ENCODE measurements around the gene ASB10.

The ASB10 gene

DNA sequence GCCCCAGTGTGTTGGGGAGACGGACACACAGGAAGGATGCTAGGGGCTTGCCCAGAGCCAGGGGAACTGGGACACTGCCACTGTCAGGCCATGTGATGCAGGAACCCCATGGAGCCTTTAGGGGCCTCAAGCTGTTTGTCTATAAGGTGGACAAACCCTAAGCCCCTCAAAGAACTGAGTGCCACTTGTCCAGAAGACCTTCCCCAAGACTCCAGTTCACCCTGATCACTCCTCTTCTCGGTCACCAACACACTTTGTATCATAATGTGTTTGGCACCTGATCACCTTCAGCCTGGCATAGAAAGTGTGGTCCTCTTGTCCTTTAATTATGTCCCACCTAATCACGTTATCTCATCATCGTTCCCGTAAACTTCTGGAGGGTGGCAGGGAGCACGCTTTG lies 22.5 kb upstream of the ASB10 start:
- no peak for DNase-seq

DNA sequence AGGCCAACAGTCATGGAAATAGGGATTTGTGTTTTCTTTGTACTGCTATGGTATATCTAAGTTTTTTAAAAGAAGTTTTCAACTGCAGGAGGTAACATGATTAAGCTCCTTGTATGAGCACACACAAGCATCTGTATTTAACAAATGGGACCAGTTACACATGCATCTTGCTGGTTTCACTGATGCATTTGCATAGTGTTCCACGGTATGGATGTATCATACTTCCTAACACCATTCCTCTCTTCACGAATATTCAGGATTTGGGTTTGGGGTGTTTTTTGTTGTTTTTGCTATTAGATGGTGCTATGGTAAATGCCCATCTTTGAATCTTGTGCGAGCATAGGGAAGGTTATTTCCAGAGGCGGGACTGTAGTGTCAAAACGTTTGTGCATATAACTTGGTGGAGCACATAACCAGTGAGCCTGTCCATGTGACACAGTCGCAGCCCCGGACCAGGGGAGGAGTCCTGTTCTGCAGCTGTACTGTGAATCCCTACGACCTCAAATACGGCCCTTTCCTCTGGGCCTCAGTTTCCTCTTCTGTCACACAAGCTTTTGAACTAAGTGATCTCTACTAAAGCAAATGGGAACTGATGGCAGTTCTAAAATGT lies 21.3 kb upstream of the ASB10 start:
- DNase-seq = no peak

DNA sequence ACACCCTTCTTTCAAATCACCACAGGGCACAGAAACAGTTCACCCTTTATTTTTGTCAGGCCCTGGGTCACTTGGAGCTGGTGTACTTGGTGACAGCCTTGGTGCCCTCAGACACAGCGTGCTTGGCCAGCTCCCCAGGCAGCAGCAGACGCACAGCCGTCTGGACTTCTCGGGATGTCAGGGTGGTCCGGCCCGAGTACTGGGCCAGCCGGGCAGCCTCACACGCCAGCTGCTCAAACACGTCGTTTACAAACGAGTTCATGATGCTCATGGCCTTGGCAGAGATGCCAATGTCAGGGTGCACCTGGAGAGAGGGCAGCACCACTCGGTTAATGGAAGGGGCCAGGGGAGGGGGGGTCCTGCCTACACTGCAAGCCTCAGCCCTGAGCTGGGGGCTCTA lies 20.8 kb upstream of the ASB10 start:
- DNase-seq = no peak

DNA sequence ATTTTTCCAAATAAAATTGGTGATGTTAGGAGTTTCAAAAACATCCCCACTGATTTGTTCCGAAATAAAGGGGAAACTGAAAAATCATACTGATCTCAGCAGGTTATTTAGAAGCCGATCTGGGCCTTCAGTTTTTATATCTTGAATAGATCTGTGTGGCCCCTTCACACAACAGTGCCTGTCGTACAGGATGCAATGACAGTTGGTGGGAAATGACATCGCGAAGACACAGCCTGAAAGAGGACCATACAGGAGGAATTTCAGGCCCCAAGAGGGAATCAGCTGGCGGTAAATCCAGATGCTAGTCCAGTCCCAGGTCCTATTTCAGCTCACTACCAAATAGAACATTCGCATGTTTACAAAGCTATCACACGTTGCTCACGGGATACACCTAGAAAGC lies 20.3 kb upstream of the ASB10 start:
- DNase-seq = no peak

DNA sequence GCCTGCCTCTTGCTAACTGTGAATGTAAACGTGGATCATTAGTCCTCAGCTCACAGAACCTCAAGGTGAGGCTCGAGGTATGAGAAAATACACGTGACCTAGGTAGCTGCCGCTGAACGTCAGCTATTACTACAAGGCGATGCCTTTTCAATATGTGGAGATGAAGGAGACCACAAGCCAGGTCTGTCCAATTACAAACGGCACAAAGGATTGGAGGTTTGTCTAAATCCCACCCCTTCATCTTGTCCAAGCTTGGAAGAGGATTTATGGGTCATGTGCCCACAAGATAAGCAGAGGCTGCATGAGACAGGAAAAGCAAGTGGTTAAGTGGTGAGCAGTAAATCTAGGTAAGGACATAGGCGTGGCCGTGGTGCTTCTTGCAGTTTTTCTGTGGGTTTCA lies 19.9 kb upstream of the ASB10 start:
- DNase-seq = peak; percentile 45

DNA sequence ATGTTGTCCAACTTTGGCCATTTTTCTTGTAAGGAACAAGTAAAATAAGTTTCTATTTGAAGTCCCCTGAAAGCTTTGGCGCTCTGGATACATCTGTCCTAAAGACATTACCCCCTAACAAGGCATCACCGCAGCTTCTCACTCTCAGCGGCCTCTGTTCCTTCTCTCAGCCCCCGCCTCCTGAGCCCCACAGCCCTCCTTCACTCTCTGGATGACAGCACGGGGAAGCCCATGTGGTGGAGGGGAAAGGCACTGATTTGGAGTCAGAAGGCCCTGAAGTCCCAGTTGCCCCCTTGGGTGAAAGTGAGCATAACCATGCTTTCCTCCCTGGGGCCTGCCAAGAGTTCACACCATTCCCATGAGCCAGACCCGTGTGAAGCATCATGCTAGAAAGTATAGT lies 18.7 kb upstream of the ASB10 start:
- no peak for DNase-seq

DNA sequence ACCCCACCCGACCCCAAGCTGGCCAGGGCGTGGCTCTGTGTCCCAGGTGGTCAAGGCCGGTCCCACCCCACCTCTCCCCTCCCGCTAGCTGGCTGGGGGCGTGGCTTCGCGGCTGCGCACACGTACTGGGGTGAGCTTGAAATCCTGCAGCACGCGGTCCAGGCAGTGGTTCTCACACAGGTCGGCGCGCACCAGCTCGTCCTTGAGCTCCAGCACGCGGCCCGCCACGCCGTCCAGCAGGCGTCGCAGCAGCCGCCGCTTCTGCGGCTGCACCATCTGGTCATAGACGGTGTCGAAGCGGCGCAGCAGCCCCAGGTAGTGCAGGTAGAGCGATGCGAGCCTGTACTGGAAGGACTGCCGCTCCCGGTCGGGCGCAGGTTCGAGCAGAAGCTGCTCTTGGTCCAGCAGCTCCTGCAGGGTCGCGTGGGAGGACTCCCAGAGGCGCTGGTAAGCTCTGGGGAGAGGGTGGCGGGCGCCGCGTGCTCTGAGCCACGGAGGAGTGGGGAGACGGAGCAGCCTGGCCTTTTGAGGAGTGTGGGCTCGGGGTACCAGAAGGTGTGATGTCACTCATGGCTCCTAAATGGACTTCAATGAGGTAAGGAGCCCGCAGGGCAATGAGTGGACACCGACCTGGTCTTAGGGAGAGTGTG lies 17.5 kb upstream of the ASB10 start:
- no peak for DNase-seq

DNA sequence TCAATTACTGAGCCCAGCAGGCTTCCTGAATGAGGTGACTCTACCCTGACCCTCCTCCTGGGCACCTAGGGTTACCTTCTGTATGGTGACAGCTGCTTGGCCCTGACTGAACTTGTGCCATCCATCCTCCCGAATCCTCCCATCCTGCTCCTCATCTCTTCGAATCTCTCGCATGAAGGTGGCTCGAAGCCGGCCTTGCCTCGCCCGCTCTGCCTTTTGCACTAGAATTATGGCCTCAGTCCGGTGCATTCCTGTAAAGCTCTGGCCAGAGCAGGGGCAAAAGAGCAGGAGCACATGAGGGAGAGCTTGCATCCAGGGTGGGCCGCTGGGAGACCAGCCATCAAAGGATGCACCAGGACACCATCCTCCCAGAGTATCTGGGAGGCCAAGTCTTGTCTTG lies 15.8 kb upstream of the ASB10 start:
- no peak for DNase-seq

DNA sequence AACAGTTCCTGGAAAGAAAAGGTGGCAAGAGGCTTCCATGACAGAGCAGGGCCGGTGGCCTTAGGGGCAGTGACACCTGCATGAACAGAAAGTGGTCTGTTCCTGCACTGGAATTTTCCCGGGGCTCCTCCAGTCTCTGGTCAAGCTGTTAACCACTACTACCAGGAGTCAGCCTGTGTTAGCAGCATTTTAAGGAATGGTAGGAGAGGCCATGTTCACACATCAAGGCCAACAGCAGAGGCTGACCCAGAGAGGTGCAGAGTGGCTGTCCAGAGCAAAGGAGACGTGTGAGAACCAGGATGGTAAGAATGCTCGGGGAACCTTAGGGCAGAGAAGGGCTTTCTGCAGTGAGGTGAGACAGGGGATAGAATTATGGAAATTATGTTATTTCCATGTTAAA lies 14.7 kb upstream of the ASB10 start:
- DNase-seq = no peak

DNA sequence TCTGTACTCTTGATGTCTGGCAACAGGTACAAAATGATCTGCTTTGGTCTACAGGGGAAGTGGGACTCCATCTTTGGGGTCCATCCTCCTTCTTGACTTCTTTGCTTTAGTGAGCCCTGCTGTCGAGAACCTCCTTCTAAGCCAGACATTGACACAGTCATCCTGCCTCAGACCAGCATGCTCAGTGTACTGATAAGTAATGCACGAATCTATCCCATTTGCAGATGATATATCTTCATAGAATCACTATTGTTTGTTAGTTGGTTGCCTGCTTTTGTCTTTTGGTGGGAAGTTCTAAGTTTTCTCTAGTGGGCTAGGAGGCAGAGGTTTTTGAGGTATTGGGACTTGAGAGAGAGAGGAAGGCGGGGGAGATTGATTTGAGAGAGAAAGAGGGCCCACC lies 14.3 kb upstream of the ASB10 start:
- no peak for DNase-seq

DNA sequence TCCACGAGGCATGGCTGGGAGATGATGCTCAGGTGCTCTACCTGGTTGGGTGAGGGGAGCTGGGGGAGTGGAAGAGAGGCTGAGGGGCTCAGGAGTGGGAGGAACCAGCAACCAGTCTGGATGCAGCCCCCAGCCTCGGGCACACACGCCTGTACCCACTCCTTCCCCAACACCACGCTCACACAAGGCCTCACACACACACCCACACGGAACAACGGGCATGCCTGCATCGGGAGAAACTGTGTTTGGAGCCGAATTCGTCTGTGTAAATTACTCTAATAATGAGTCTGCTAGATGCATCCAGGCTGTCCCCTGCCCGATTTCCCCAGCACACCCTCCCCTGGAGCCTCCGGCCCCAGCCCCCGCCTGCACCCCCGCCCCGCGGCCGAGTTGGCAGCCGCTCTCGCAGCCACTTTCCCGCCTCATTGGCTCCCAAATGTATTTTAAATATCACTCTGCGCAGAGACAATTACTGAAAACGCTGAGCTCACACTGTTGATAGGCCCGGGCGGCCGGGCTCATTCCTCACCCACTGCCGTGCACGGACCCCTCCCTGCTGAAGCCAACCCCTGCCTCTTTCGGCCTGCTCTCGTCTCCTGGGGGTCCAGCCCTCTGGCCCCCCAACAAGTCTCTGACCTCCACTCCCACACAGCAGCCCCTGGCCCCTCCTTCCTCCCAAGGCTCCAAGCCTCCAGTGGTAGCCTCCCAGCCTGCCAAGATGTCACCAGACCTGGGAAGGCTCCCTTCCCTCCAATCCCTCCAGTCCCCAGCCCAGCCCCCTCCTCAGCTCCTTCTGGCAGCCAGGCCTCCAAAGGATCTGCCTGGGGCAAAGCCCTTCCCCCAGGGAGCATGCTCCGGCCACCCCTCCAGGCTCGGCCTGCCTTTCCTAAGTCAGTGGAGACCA lies 12.1 kb upstream of the ASB10 start:
- DNase-seq = no peak

DNA sequence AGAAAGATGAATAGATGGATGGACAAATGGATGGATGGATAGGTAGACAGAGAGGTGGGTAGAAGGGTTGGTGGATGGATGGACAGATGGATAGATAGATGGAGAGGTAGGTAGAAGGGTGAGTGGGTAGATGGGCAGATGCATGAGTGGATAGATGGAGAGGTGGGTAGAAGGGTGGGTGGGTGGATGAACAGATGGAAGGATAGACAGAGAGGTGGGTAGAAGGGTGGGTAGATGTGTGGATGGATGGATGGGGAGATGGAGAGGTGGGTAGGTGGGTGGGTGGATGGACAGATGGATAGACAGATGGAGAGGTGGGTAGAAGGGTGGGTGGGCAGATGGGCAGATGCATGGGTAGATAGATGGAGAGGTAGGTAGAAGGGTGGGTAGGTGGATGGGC lies 10.9 kb upstream of the ASB10 start:
- no peak for DNase-seq

DNA sequence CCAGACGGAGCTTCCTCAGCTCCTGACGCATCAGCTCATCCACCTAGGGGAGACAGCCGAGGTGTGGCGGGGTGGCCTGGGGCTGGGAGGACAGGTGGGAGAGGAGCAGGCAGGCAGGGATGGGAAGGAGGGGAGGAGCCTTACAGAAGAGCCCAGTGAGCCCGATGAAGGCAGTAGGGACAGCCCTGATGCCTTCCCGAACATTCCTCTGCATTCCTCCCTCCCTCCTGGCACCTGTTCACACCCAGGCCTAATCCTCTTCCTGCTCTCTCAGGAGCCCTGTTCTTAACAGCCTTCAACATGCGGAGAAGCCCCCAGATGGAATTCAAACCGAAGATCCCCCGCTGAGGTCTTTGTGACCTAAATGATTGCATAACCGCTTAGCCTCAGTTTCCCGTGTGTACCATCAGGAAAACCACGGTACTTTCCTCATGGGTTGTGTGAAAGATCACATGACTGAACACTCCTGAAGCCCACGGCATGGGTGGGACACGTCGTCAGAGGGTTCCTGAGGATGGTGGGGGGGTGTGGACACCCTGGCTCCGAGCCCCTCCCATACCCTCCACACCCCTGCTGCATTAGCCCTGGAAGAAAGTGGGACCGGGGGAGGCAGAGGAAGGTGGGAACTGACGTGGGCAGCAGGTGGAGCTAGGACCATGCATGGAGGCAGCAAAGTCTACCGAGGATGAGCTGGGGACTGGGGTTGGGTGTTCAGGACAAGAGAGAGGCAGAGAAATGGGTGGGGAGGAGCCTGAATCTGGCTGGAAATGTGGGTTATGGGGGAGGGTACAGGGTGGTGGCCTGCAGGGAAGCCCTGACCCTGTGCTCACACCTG lies 8.8 kb upstream of the ASB10 start:
- DNase-seq = no peak

DNA sequence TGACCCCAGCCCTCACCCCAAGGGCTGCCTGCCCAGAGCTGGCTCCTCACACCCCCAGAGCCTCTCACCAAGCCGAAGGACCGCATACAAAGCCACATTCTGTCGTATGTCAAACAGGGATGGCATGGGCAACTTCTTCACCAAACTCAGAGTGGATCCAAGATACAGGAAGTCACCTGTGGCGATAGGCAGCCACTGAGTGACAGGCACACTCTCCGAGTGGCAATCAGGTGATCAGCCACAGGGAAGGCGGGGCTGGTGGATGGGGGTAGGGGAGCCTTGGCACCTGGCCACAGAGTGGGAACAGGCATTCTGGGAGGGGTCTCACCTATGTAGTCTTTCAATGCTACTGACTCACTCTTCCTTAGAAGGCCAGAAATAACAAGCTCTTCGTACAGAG lies 7.1 kb upstream of the ASB10 start:
- no peak for DNase-seq

DNA sequence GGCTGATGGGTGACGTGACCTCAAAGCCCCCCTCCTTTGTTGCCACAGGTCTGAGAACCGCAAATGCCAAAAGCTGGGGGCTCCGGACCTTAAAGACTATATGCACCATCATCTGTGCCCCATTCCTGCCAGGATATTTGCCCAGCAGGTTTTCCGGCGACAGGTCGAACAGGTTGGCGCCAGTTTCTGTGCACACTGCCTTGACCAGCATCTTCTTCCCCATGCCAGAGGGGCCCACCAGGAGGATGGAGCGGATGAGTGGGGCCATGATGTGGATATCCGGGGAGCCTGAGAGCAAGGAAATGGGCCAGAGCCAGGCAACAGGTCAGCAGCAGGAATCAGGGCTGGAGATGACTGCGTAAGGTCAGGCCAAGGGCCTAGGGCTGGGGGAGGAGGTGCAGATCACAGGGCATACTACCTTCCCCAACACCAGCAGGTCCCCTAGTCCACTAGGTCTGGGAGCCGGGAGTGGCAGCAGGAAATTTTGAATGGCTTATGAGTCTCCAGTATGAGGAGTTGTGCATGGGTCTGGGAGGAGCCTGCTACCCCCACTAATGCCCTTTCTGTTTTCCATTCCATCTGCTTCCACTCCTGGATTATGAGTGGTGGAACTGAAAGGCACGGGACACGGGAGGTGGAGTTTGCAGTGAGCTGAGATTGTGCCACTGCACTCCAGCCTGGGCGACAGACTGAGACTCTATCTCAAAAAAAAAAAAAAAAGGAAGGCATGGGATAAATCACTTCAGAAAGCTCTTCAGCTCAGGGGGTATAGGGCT lies 6.3 kb upstream of the ASB10 start:
- no peak for DNase-seq

DNA sequence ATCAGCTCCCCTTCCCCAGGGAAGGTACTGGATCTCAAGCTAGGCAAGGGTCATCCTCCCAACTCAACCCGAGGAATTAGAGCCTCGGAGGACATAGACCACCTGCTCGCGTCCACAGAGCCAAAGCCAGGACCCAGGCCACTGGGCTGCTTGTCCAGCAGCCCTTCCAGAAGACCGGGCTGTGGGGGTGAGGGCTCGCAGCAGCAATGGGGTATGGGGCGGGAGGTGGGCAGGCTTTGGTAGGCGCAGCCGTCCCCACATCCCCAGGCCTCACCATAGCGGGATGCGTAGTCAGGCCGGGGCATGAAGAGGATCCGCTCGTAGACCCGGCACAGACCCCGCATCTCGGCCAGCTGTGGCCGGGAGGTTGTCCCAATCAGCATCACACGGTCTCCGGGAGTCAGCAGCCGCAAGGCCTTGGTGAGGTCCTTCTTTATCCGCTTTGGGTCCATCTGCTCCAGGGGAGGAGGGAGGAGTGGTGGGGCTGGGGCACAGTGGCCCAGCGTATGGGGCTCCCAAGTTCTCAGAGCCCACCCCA lies 5.0 kb upstream of the ASB10 start:
- DNase-seq = no peak

DNA sequence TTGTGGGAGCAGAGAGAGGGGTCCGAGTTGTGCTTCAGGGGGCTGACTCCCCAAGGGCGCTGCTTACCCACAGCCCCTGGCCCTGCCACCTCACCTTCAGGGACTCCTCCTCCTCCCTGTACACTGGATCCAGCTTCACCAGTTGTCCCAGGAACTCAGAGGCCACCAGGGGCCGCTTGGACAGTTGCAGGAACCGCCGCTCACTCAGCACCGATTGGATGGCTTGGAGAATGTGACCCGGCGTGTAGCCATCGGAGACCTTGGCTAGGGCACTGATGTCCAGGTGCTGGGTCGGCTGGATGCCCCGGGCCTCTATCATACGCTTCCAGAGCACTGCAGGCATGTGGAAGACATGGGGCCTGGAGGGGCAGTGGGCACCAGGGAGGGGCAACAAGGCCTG lies 4.5 kb upstream of the ASB10 start:
- DNase-seq = no peak

DNA sequence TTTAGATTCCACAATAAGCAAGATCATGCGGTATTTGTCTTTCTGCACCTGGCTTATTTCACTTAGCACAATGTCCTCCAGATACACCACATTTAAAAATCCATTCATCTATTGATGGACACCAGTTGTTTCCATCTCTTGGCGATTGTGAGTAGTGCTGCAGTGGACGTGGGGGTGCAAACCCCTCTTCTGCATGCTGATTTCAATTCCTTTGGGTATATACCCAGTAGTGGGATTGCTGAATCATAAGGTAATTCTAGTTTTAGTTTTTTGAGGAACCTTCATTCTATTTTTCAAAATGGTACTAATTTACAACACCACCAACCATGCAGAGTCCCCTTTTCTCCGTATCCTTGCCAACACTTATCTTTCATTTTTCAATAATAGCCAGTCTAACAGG lies 2.0 kb upstream of the ASB10 start:
- no peak for DNase-seq

DNA sequence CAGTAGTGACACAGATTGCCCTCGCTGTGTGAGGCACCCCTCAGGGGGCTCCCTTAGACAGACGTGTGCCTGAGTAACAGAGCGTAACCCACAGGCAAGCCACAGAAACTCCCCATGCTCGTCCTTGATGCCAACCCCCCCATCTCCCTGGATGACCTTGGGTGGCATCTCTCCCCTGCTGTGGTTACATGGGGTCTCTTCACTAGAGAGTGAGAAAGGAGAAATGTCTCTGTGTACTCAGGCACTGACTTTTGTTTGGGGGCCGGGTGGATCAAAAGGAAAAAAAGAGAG lies 1.1 kb upstream of the ASB10 start:
- no peak for DNase-seq

DNA sequence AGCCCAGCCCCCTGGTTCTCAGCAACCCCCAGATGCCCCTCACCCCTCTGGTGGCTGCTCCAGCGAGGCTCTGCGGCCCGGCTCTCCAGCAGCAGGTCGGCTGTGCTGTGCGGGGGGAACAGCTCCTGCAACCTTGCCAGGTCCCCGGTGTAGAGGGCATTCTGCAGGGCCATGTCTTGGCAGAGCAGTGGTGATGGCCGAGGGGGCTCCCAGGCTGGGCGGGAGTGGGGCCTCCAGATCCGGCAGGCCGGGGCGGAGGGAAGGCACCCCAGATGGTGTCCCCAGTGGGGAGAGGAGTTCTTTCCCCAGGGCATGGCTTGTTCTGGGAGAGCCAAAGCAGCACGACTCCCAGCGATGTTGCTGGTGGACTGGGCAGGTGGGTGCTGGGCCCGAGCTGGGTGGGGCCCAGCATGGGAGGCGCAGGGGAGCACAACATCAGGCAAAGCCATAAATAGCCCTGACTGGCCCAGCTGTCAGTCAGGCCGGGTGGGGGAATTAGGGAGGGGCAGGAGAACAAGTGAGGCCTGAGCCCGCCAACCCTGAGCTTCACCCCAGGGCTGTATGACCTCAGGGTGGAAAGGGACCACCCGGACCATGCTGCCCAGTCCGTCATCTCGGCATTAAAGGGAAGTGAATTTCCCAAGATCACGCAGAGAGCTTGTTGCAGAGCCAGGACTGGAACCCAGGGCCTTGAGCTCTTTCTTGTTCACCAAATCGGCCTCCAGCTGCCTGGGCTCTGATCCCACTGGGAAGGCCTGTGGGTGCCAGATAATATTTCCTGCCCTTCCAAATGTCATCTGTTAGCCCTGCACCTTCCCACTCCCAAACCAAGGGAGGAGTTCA lies 580 bp upstream of the ASB10 start:
- DNase-seq = no peak
